GM19025 (cell line): Measurements from ENCODE around the gene ELP1.
"Not testable (repeated sequence)": the region's sequence is repeated elsewhere in the genome, so short reads cannot be mapped to it uniquely, and the experiment has no call there.

Experiments
- ATAC-seq: cut with Tn5 transposase; IDR thresholded peaks from one replicate; pipeline ENCODE4 v1.9.1; 2021; ENCODE audit warnings: mild to moderate bottlenecking, low read depth, moderate library complexity; ENCODE audit not compliant: unreplicated experiment

Gene ELP1

GRCh38 chr9:108886594-108887271 is 47.2 kb downstream of the ELP1 start:
- not testable (repeated sequence) for ATAC-seq

GRCh38 chr9:108885643-108886348 is 48.1 kb downstream of the ELP1 start:
- ATAC-seq, result peak; percentile 98

- no peak for ATAC-seq
These were observed 49.2 kb downstream of the ELP1 start for GRCh38 chr9:108884701-108885100.

GRCh38 chr9:108883085-108883484 is 50.8 kb downstream of the ELP1 start:
- no peak for ATAC-seq

GRCh38 chr9:108882052-108882888 is 51.7 kb downstream of the ELP1 start:
- no peak for ATAC-seq

- no peak for ATAC-seq
These were observed 53.1 kb downstream of the ELP1 start for GRCh38 chr9:108880738-108881316.

- ATAC-seq, result no peak
These were observed 56.4 kb downstream of the ELP1 start for GRCh38 chr9:108877524-108877923.

- no peak for ATAC-seq
These were observed 57.5 kb downstream of the ELP1 start for GRCh38 chr9:108876425-108876824.

- ATAC-seq, result no peak
These were observed 59.7 kb downstream of the ELP1 start for GRCh38 chr9:108874058-108874788.

- no peak for ATAC-seq
These were observed 64.7 kb downstream of the ELP1 start for GRCh38 chr9:108869092-108869725.

- ATAC-seq, result no peak
These were observed 66.1 kb downstream of the ELP1 start for GRCh38 chr9:108867829-108868228.

- ATAC-seq, result no peak
These were observed 66.8 kb downstream of the ELP1 start for GRCh38 chr9:108867116-108867515.

GRCh38 chr9:108866001-108866420 is 67.9 kb downstream of the ELP1 start:
- no peak for ATAC-seq

- ATAC-seq, result no peak
These were observed 68.9 kb downstream of the ELP1 start for GRCh38 chr9:108865037-108865436.

- ATAC-seq, result no peak
These were observed 69.5 kb downstream of the ELP1 start for GRCh38 chr9:108864446-108864845.

GRCh38 chr9:108863891-108864290 is 70.0 kb downstream of the ELP1 start:
- ATAC-seq, result no peak

- no peak for ATAC-seq
These were observed 71.9 kb downstream of the ELP1 start, which contains the start of gene ACTL7A for GRCh38 chr9:108861997-108862396. Gene ACTL7A, plus strand, starts transcription at chr9:108862266. Its CDS starts 57 bp downstream, at chr9:108862323.

- no peak for ATAC-seq
These were observed 72.5 kb downstream of the ELP1 start for GRCh38 chr9:108861464-108861863.

GRCh38 chr9:108860764-108861163 is 73.2 kb downstream of the ELP1 start:
- no peak for ATAC-seq

GRCh38 chr9:108860354-108860753 is 73.6 kb downstream of the ELP1 start:
- no peak for ATAC-seq
